ENCODE results near the gene ABHD12. TPM values are rescaled to one million over a fixed set of nuclear protein-coding genes. Genes with fewer than 3 reads are reported as not detected.

ABHD12 gene
- polyA plus RNA-seq, 1 donor (not counting 4 experiments of a cell fraction or from before 2014, with no cell fraction given): 11.2 TPM

GRCh38 chr20:25274891-25275812 lies 115.5 kb downstream of the ABHD12 start:
- TF ChIP-seq EZH2 (IDR thresholded peaks at IDR 0.05; ENCODE audit: low read length): no peak
- no peak for TF ChIP-seq CTCF (optimal IDR thresholded peaks at IDR 0.05 in 1 of 3, IDR thresholded peaks at IDR 0.05 in 1 of 3, conservative IDR thresholded peaks at IDR 0.05 in 1 of 3; ENCODE audit: extremely low read depth in 1 of 3, insufficient read depth in 2 of 3, low read length in 3 of 3)
- Histone ChIP-seq H2AFZ (ENCODE audit: control insufficient read depth, low read length) (no peak overlapping the region), H3K4me3 (ENCODE audit: control insufficient read depth in 2 of 3, extremely low read depth in 1 of 3, insufficient read depth in 2 of 3, low read depth in 1 of 3, low read length in 3 of 3) (no peak overlapping the region), H3K27ac (ENCODE audit: control insufficient read depth, insufficient read depth, low read length) (no peak overlapping the region), H3K27me3 (ENCODE audit: control insufficient read depth, extremely low read depth, insufficient read depth, low read length) (no peaks in the 10 kb centered on the region), H3K4me2 (ENCODE audit: control insufficient read depth, extremely low read depth, insufficient read depth, low read depth, low read length) (no peak overlapping the region), H3K36me3 (ENCODE audit: control insufficient read depth in 2 of 2, extremely low read depth in 1 of 2, insufficient read depth in 2 of 2, low read length in 2 of 2) (peaks cover 75 to 77% of the 10 kb centered on the region in 2 experiments), H3K4me1 (ENCODE audit: control insufficient read depth, extremely low read depth, insufficient read depth, low read length) (no peaks in the 10 kb centered on the region), H3K9me3 (ENCODE audit: control insufficient read depth, low read depth, low read length) (no peaks in the 10 kb centered on the region), H4K20me1 (ENCODE audit: control insufficient read depth, extremely low read depth, insufficient read depth, low read length) (peaks cover 5% of the 10 kb centered on the region), H3K9ac (ENCODE audit: control insufficient read depth, extremely low read depth, insufficient read depth, low read length) (no peak overlapping the region), H3K79me2 (ENCODE audit: control insufficient read depth, insufficient read depth, low read length) (peaks cover 10% of the 10 kb centered on the region), H3K9me1 (ENCODE audit: control insufficient read depth, extremely low read depth, insufficient read depth, low read length) (no peaks in the 10 kb centered on the region)
- no peak for DNase-seq (ENCODE audit: low read depth, low spot score)
- dilution Hi-C loops (cut with MboI; ENCODE audit: extremely low pct_ligation_motif_present, low sequenced_read_pairs): no loop called here
- no peak for FAIRE-seq

- peaks cover 5% of the 10 kb centered on the region for H4K20me1 ChIP-seq (ENCODE audit: control insufficient read depth, extremely low read depth, insufficient read depth, low read length)
- FAIRE-seq (no peak), DNase-seq (ENCODE audit: low read depth, low spot score) (no peak)
- no peak overlapping the region for H3K27ac ChIP-seq (ENCODE audit: control insufficient read depth, insufficient read depth, low read length)
- H3K79me2 ChIP-seq (ENCODE audit: control insufficient read depth, insufficient read depth, low read length): peaks cover 14% of the 10 kb centered on the region
- H3K4me1 ChIP-seq (ENCODE audit: control insufficient read depth, extremely low read depth, insufficient read depth, low read length): no peaks in the 10 kb centered on the region
- no peak overlapping the region for H3K9ac ChIP-seq (ENCODE audit: control insufficient read depth, extremely low read depth, insufficient read depth, low read length)
- dilution Hi-C loops (cut with MboI; ENCODE audit: extremely low pct_ligation_motif_present, low sequenced_read_pairs): no loop called here
- no peak overlapping the region for H3K4me2 ChIP-seq (ENCODE audit: control insufficient read depth, extremely low read depth, insufficient read depth, low read depth, low read length)
- H3K9me3 ChIP-seq (ENCODE audit: control insufficient read depth, low read depth, low read length): no peaks in the 10 kb centered on the region
- peaks cover 73 to 76% of the 10 kb centered on the region in 2 experiments for H3K36me3 ChIP-seq (ENCODE audit: control insufficient read depth in 2 of 2, extremely low read depth in 1 of 2, insufficient read depth in 2 of 2, low read length in 2 of 2)
- H3K9me1 ChIP-seq (ENCODE audit: control insufficient read depth, extremely low read depth, insufficient read depth, low read length): no peaks in the 10 kb centered on the region
- H3K27me3 ChIP-seq (ENCODE audit: control insufficient read depth, extremely low read depth, insufficient read depth, low read length): no peaks in the 10 kb centered on the region
- TF ChIP-seq CTCF (optimal IDR thresholded peaks at IDR 0.05 in 1 of 3, IDR thresholded peaks at IDR 0.05 in 1 of 3, conservative IDR thresholded peaks at IDR 0.05 in 1 of 3; ENCODE audit: extremely low read depth in 1 of 3, insufficient read depth in 2 of 3, low read length in 3 of 3) (no peak), EZH2 (IDR thresholded peaks at IDR 0.05; ENCODE audit: low read length) (no peak)
- no peak overlapping the region for H2AFZ ChIP-seq (ENCODE audit: control insufficient read depth, low read length)
- no peak overlapping the region for H3K4me3 ChIP-seq (ENCODE audit: control insufficient read depth in 2 of 3, extremely low read depth in 1 of 3, insufficient read depth in 2 of 3, low read depth in 1 of 3, low read length in 3 of 3)
Observed at GRCh38 chr20:25274481-25274880, 116.2 kb downstream of the ABHD12 start.

Data from keratinocyte (primary cell).